Adrenal gland (tissue), 5 donors: ENCODE data around the gene SUFU.
"Not testable (repeated sequence)": the region's sequence is repeated elsewhere in the genome, so short reads cannot be mapped to it uniquely, and the experiment has no call there.

Source experiments
- CTCF ChIP-seq, 6 experiments: fragments of 450-650 bp in 4 of 6; fragments of 200-600 bp in 2 of 6; sonication (generic) in 1 of 6; IDR thresholded peaks; 1 replicate in 5 of 6; 2 replicates in 1 of 6; pipeline versions ENCODE4 v1.5.1 to v1.8.0; 2016 to 2021; ENCODE audit warnings: antibody characterized with exemption in 6 of 6, mild to moderate bottlenecking in 2 of 6, moderate library complexity in 1 of 6
- POLR2A ChIP-seq, 2 donors: fragments of 450-650 bp; IDR thresholded peaks; one replicate each; pipeline ENCODE4 v1.6.1; 2017; ENCODE audit warnings: antibody characterized with exemption in 2 of 2, mild to moderate bottlenecking in 2 of 2, moderate library complexity in 1 of 2
- donor health status: DM: no; HTN: no; CAD: no.

DNA sequence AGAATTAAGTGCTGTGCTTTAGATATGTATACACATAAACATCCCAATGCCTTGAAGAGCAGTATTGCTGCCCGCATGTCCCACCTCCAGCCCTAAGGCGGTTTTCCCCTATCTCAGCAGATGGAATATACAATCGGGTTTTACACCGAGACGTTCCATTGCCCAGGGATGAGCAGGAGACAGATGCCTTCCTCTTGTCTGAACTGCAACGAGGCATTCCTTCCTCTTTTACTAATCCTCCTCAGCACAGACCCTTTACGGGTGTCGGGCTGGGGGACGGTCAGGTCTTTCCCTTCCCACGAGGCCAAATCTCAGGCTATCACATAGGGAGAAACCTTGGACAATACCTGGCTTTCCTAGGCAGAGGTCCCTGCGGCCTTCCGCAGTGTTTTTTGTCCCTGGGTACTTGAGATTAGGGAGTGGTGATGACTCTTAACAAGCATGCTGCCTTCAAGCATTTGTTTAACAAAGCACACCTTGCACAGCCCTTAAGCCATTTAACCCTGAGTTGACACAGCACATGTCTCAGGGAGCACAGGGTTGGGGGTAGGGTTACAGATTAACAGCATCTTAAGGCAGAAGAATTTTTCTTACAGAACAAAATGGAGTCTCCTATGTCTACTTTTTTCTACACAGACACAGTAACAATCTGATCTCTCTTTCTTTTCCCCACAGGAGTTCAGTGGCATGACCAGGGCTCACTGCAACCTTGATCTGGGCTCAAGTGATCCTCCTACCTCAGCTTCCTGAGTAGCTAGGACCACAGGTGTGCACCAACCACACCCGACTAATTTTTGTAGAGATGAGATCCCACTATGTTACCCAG is 48.9 kb upstream of the SUFU start:
- not testable (repeated sequence) for TF ChIP-seq CTCF, POLR2A (IDR thresholded peaks at IDR 0.05)
